ENCODE measurements around the gene IGFBP6.
A peak's percentile ranks its signal among the peaks of the same experiment; 100 is the strongest.

The IGFBP6 gene

DNA sequence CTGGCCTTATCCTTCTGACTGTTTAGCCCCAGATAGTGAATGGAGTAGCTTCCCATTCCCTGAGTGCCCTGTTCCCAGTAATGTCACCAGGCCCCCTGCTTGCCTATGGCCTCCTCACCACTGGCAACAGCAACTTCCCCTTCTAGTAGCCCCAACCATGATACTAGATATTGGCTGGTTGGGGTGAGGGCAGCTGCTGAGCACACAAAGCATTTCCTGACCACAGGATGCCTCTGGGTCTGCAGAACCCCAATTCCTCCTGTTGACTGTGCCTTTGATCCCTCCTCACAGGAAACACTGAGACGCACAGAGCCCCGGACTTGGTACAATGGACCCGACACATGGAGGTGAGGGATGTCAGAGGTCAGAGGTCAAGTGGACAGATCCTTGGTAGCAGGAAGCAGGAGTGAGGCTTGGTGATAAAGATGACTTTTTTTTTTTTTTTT, 6.4 kb downstream of the IGFBP6 start:
- peak overlapping the region; percentile 58 for H3K4me2 ChIP-seq (ENCODE audit: low read length)
- no peaks in the 10 kb centered on the region for H3K9me3 ChIP-seq (ENCODE audit: control insufficient read depth, insufficient read depth, low read length)
- H3K4me1 ChIP-seq (ENCODE audit: control insufficient read depth, low read length): peaks cover 31% of the 10 kb centered on the region
- peak overlapping the region; percentile 25; the same call in 1 of the 2 replicates for H3K4me3 ChIP-seq (ENCODE audit: low read length)
- H3K9me2 ChIP-seq (replicated peaks; ENCODE audit: control insufficient read depth, low read length): no peaks in the 10 kb centered on the region
- no peaks in the 10 kb centered on the region for H3K36me3 ChIP-seq (ENCODE audit: control insufficient read depth, low read length)
- H3K79me2 ChIP-seq (ENCODE audit: control insufficient read depth, low read length): no peaks in the 10 kb centered on the region
- peak overlapping the region; percentile 25; the same call in 1 of the 2 replicates for H3K27ac ChIP-seq (ENCODE audit: low read depth, low read length)
- TF ChIP-seq CTCF (IDR thresholded peaks at IDR 0.05; ENCODE audit: low read depth, low read length, poor library complexity, severe bottlenecking) (no peak), EZH2phosphoT487 (IDR thresholded peaks at IDR 0.05; ENCODE audit: borderline replicate concordance, low read length) (no peak)
- no peaks in the 10 kb centered on the region for H3K27me3 ChIP-seq (ENCODE audit: control insufficient read depth, low read length)
- H4K20me1 ChIP-seq (ENCODE audit: control insufficient read depth, insufficient read depth, low read depth, low read length): no peaks in the 10 kb centered on the region
- H3F3A ChIP-seq (ENCODE audit: control insufficient read depth, insufficient read depth): peaks cover 2% of the 10 kb centered on the region; the same call in 1 of the 2 replicates

GRCh38 chr12:53105256-53105655, 7.8 kb downstream of the IGFBP6 start:
- H3K27me3 ChIP-seq (ENCODE audit: control insufficient read depth, low read length): no peaks in the 10 kb centered on the region
- H3K4me1 ChIP-seq (ENCODE audit: control insufficient read depth, low read length): peaks cover 25% of the 10 kb centered on the region
- no peaks in the 10 kb centered on the region for H3K36me3 ChIP-seq (ENCODE audit: control insufficient read depth, low read length)
- no peaks in the 10 kb centered on the region for H3F3A ChIP-seq (ENCODE audit: control insufficient read depth, insufficient read depth)
- H3K9me3 ChIP-seq (ENCODE audit: control insufficient read depth, insufficient read depth, low read length): no peaks in the 10 kb centered on the region
- no peaks in the 10 kb centered on the region for H3K9me2 ChIP-seq (replicated peaks; ENCODE audit: control insufficient read depth, low read length)
- no peak overlapping the region for H3K4me3 ChIP-seq (ENCODE audit: low read length)
- no peaks in the 10 kb centered on the region for H4K20me1 ChIP-seq (ENCODE audit: control insufficient read depth, insufficient read depth, low read depth, low read length)
- H3K79me2 ChIP-seq (ENCODE audit: control insufficient read depth, low read length): no peaks in the 10 kb centered on the region
- no peak overlapping the region for H3K27ac ChIP-seq (ENCODE audit: low read depth, low read length)
- TF ChIP-seq EZH2phosphoT487 (IDR thresholded peaks at IDR 0.05; ENCODE audit: borderline replicate concordance, low read length): no peak
- no peak for TF ChIP-seq CTCF (IDR thresholded peaks at IDR 0.05; ENCODE audit: low read depth, low read length, poor library complexity, severe bottlenecking)
- H3K4me2 ChIP-seq (ENCODE audit: low read length): no peak overlapping the region

DNA sequence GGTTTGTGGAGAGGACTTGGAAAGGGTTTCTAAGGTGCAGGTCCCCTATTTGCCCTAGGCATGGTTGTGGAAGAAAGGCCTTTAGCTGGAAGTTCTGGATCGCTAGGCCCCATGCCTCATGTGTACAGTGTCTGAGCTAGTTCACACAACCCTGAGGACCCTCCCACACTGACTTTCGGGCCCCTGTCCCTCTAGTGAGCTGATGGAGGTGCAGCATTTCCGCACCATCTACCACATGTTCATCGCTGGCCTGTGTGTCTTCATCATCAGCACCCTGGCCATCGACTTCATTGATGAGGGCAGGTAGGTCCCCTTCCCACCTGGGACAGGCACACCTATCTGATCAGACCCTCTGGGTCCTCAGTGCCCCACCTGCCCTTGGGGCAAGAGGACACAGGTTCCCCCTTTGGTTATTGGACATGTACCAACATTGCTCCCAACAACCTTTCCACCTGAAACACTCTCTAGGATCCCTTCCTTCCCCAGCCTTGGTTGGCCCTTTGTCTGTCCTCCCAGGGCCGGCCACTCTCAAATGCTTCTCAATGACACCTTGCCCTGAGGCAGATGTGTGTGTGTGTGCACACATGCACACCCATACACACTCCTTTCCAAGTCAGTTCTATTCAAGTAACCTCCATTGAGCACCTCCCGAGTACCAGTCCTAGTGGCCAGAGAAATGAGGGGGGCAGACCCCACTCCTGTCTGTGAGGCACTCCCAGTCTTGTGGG, 8.4 kb downstream of the IGFBP6 start:
- no peak overlapping the region for H3K4me3 ChIP-seq (ENCODE audit: low read length)
- H3K27ac ChIP-seq (ENCODE audit: low read depth, low read length): no peak overlapping the region
- no peaks in the 10 kb centered on the region for H3K9me2 ChIP-seq (replicated peaks; ENCODE audit: control insufficient read depth, low read length)
- no peak for TF ChIP-seq EZH2phosphoT487 (IDR thresholded peaks at IDR 0.05; ENCODE audit: borderline replicate concordance, low read length)
- no peak for TF ChIP-seq CTCF (IDR thresholded peaks at IDR 0.05; ENCODE audit: low read depth, low read length, poor library complexity, severe bottlenecking)
- peaks cover 25% of the 10 kb centered on the region for H3K4me1 ChIP-seq (ENCODE audit: control insufficient read depth, low read length)
- H3K4me2 ChIP-seq (ENCODE audit: low read length): no peak overlapping the region
- no peaks in the 10 kb centered on the region for H3K9me3 ChIP-seq (ENCODE audit: control insufficient read depth, insufficient read depth, low read length)
- H3K36me3 ChIP-seq (ENCODE audit: control insufficient read depth, low read length): no peaks in the 10 kb centered on the region
- no peaks in the 10 kb centered on the region for H3K79me2 ChIP-seq (ENCODE audit: control insufficient read depth, low read length)
- H3F3A ChIP-seq (ENCODE audit: control insufficient read depth, insufficient read depth): no peaks in the 10 kb centered on the region
- no peaks in the 10 kb centered on the region for H3K27me3 ChIP-seq (ENCODE audit: control insufficient read depth, low read length)
- H4K20me1 ChIP-seq (ENCODE audit: control insufficient read depth, insufficient read depth, low read depth, low read length): no peaks in the 10 kb centered on the region
